SK-N-SH treated with all-trans-retinoic acid at 6 μM for 48 hours (cell line): ENCODE measurements around the gene DYNC1I2.

Experiments
- ARNTL ChIP-seq: fragments of 450-650 bp; formaldehyde crosslinking; IDR thresholded peaks from 2 replicates; pipeline ENCODE4 v1.5.0; 2020; ENCODE audit warnings: low read depth, mild to moderate bottlenecking, moderate library complexity, borderline replicate concordance
- BACH2 ChIP-seq: fragments of 250-450 bp; sonication (Bioruptor Pico); IDR thresholded peaks from 2 replicates; pipeline ENCODE4 v1.9.0; 2021; ENCODE audit warnings: mild to moderate bottlenecking, borderline replicate concordance
- OSR1 ChIP-seq: fragments of 250-450 bp; sonication (Bioruptor Pico); IDR thresholded peaks from 2 replicates; pipeline ENCODE4 v1.8.0; 2022; ENCODE audit warnings: moderate library complexity, mild to moderate bottlenecking, inconsistent platforms
- PATZ1 ChIP-seq: fragments of 250-450 bp; sonication (Bioruptor Pico); IDR thresholded peaks from 2 replicates; pipeline ENCODE4 v1.8.0; 2020; ENCODE audit warnings: mild to moderate bottlenecking, moderate library complexity, borderline replicate concordance
- POU6F1 ChIP-seq: fragments of 250-450 bp; sonication (Bioruptor Pico); IDR thresholded peaks from 2 replicates; pipeline ENCODE4 v1.8.0; 2021; ENCODE audit warnings: low read depth, mild to moderate bottlenecking, moderate library complexity, borderline replicate concordance
- PPARA ChIP-seq: fragments of 250-450 bp; sonication (Bioruptor Pico); IDR thresholded peaks from 2 replicates; pipeline ENCODE4 v1.5.0; 2020; ENCODE audit warnings: mild to moderate bottlenecking, borderline replicate concordance
- ZFP3 ChIP-seq: fragments of 250-450 bp; sonication (Bioruptor Pico); IDR thresholded peaks from 2 replicates; pipeline ENCODE4 v1.5.0; 2020; ENCODE audit warnings: mild to moderate bottlenecking, moderate library complexity
- ZFP30 ChIP-seq: fragments of 450-650 bp; formaldehyde crosslinking; IDR thresholded peaks from 2 replicates; pipeline ENCODE4 v1.5.0; 2022; ENCODE audit warnings: mild to moderate bottlenecking, moderate library complexity
- ZNF565 ChIP-seq: fragments of 450-650 bp; formaldehyde crosslinking; conservative IDR thresholded peaks from 2 replicates; pipeline ENCODE4 v1.5.0; 2020; ENCODE audit warnings: low read depth, mild to moderate bottlenecking, moderate library complexity

GRCh38 chr2:171789956-171790355 lies 102.7 kb downstream of the DYNC1I2 start:
- no peak for TF ChIP-seq PATZ1
- no peak for TF ChIP-seq ARNTL
- no peak for TF ChIP-seq OSR1 (CRISPR knock-in tag)
- TF ChIP-seq ZNF565 (CRISPR knock-in tag) = no peak
- no peak for TF ChIP-seq BACH2
- no peak for TF ChIP-seq POU6F1
- no peak for TF ChIP-seq PPARA
- TF ChIP-seq ZFP30 (CRISPR knock-in tag) = no peak
- TF ChIP-seq ZFP3 (CRISPR knock-in tag) = no peak
